Cardiac muscle cell (in vitro differentiated cells and primary cell): ENCODE data around the gene BTNL3. TPM values are rescaled to one million over a fixed set of nuclear protein-coding genes. Genes with fewer than 3 reads are reported as not detected.

Experiments used
- DNase-seq, 2 donors: peaks; one replicate each; pipeline versions ENCODE4 v3.0.0 to v3.0.0-alpha.2; 2010 to 2017; ENCODE audit warnings: low read depth in 1 of 2, low spot score in 1 of 2
- H3K27ac ChIP-seq: fragments of 200-600 bp; sonication (generic); 2 replicates; pipeline ENCODE4 v1.5.1; 2016
- H3K27me3 ChIP-seq: fragments of 200-600 bp; sonication (generic); 2 replicates; pipeline ENCODE4 v1.6.0; 2016; ENCODE audit warnings: control low read depth
- H3K36me3 ChIP-seq: fragments of 200-600 bp; sonication (generic); 2 replicates; pipeline ENCODE4 v1.5.1; 2016; ENCODE audit warnings: control low read depth
- H3K4me1 ChIP-seq: fragments of 200-600 bp; sonication (generic); 2 replicates; pipeline ENCODE4 v1.8.1; 2017; ENCODE audit warnings: low read depth, mild to moderate bottlenecking, mixed run types
- H3K4me3 ChIP-seq: fragments of 200-600 bp; sonication (generic); 2 replicates; pipeline ENCODE4 v1.5.1; 2016; ENCODE audit warnings: mild to moderate bottlenecking
- H3K9me3 ChIP-seq: fragments of 200-600 bp; sonication (generic); 2 replicates; pipeline ENCODE4 v1.5.1; 2017; ENCODE audit warnings: low read depth, mild to moderate bottlenecking, control low read depth
- polyA plus RNA-seq: library from polyadenylated mRNA; unstranded; fragments of >200 nt; fragmentation: Nextera tagmentation; extraction: Ambion mirVana; gene quantifications from 2 replicates; pipeline ENCODE4 v1.2.1, GENCODE V29; 2016
- total RNA-seq: library from RNA; depleted of rRNA; stranded (reverse); fragments of >200 nt; gene quantifications from 2 replicates; pipeline ENCODE4 v1.2.3, GENCODE V29; 2016
- TF ChIP-seq, protein P1 (sequence below): IDR thresholded peaks from 2 replicates; pipeline ENCODE4 v1.5.1; 2012; ENCODE audit warnings: low read depth, mild to moderate bottlenecking, low read length

The BTNL3 gene
- total and polyA plus RNA-seq, 2 experiments from 2014 or later = not detected

DNA sequence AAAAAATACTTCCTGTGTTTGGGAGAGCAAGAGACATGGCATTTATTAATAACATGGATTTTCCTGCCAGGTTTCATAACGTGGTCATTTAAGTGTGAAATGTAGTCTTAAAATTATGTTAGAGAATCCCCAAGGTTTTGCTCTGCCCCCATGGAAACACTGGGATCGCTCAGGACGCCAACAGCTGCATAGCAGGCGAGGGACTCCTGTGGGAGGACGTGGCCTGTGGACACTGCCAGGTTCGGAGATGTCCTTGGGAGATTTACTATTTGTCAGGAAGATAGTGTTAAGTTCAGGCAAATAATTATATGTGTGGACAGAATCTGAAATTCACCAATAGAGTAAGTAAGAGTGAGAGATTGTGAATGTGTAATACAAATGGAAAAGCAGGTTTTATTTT, 52.4 kb downstream of the BTNL3 start:
- Histone ChIP-seq H3K36me3 (no peaks in the 10 kb centered on the region), H3K9me3 (no peaks in the 10 kb centered on the region), H3K27ac (no peak overlapping the region), H3K4me1 (no peaks in the 10 kb centered on the region), H3K27me3 (no peaks in the 10 kb centered on the region), H3K4me3 (no peak overlapping the region)
- TF ChIP-seq, protein P1, sequence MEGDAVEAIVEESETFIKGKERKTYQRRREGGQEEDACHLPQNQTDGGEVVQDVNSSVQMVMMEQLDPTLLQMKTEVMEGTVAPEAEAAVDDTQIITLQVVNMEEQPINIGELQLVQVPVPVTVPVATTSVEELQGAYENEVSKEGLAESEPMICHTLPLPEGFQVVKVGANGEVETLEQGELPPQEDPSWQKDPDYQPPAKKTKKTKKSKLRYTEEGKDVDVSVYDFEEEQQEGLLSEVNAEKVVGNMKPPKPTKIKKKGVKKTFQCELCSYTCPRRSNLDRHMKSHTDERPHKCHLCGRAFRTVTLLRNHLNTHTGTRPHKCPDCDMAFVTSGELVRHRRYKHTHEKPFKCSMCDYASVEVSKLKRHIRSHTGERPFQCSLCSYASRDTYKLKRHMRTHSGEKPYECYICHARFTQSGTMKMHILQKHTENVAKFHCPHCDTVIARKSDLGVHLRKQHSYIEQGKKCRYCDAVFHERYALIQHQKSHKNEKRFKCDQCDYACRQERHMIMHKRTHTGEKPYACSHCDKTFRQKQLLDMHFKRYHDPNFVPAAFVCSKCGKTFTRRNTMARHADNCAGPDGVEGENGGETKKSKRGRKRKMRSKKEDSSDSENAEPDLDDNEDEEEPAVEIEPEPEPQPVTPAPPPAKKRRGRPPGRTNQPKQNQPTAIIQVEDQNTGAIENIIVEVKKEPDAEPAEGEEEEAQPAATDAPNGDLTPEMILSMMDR = no peak
- no peak for DNase-seq

DNA sequence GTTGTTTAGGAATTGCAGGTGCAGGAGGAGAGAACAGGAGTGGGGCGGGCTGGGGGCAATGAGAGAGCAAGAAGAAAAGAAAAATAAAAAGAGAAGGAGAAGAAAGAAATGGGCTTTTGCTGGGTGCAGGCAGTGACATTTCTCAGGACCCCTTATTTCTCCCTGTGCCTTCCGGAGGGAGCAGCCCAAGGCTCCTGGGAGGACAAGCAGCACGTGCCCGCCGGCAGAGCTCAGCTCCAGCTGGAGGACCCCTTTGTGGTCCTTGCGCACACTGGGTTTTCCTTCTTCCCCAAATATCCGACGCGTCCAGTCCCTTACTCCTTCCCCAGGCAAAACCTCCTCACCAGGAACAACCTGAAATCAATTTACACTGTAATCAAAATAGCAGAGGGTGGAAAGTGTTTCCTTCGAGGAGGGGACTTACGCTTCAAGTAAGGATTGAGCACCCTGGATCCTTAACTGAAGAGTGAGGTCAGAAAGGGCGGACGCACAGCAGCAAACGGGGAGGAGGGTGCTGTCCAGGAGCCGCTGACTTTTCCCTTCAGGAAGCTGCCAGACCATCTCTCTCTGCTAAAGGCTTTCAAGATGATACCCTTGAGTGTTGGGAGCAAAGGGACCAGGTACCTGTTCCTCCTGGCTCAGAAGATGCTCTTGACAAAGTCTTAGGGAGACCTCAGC, 53.5 kb downstream of the BTNL3 start:
- H3K4me1 ChIP-seq = no peaks in the 10 kb centered on the region
- no peak overlapping the region for H3K27ac ChIP-seq
- TF ChIP-seq, protein P1 = no peak

DNA sequence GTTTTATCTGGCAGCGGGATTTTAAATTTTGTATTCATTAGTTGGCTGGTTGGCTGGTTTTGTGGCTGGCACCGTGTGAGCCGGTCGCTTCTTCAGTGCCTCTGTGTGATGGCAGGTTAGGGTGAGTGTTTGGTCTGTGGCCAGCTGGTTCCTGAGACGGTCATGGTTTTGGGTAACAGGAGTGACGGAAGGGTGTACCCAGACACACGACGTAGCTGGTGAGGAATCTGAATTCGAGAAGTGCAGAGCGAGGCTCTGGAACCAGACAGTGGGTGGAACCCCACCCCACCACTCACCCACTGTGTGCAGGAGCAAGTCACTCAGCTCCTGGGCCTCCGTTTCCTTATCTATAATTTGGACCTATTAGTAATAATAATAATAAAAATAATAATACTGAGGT, 54.1 kb downstream of the BTNL3 start:
- Histone ChIP-seq H3K4me3 (no peak overlapping the region), H3K9me3 (no peaks in the 10 kb centered on the region), H3K27ac (no peak overlapping the region), H3K36me3 (no peaks in the 10 kb centered on the region), H3K27me3 (no peaks in the 10 kb centered on the region), H3K4me1 (no peaks in the 10 kb centered on the region)
- TF ChIP-seq, protein P1 = no peak
- no peak for DNase-seq

More for the DNA sequence above, 53.5 kb downstream of the BTNL3 start:
- no peak for DNase-seq
- no peaks in the 10 kb centered on the region for H3K9me3 ChIP-seq
- no peaks in the 10 kb centered on the region for H3K36me3 ChIP-seq
- no peak overlapping the region for H3K4me3 ChIP-seq
- no peaks in the 10 kb centered on the region for H3K27me3 ChIP-seq

DNA sequence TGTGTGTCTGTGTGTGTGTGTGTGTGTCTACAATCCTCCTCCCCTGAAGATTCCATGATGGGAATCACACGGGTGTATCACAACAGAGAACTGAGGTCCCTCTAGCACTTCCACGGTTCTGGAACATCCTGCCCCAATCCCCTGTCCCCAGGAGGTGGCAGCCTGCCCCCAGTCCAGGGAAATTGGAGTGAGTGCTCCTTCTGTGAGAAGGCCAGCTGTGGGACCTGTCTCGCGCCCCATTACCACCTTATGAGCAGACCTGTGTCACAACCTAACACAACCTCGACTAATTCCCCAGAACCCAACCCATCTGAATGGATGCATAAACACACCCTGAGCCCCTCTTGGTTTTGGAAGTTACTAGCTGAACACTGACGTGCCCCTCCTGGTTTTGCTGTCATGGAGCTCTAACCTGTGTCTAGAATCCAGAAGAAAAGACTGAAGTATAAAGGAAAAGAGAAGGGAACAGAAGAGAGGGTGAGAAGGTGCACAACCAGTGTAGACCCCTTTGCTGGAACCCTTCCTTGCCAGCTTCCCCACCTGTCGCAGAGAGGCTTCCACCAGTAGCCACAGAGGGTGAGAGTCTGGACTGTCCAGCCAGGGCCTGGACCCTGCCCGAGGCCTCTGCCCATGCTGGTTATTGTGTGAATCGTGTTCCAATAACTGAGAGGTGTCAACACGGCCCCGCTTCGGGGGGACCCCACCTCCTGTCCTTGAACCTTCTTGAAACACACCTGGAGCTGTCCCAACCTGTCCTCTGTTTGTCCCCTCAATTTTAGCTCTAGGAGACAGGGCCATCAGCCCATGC, 54.8 kb downstream of the BTNL3 start:
- H3K27me3 ChIP-seq = no peaks in the 10 kb centered on the region
- TF ChIP-seq, protein P1 = no peak
- H3K4me3 ChIP-seq = no peak overlapping the region
- H3K4me1 ChIP-seq = no peaks in the 10 kb centered on the region
- no peak overlapping the region for H3K27ac ChIP-seq
- no peaks in the 10 kb centered on the region for H3K36me3 ChIP-seq
- no peak for DNase-seq
- no peaks in the 10 kb centered on the region for H3K9me3 ChIP-seq

DNA sequence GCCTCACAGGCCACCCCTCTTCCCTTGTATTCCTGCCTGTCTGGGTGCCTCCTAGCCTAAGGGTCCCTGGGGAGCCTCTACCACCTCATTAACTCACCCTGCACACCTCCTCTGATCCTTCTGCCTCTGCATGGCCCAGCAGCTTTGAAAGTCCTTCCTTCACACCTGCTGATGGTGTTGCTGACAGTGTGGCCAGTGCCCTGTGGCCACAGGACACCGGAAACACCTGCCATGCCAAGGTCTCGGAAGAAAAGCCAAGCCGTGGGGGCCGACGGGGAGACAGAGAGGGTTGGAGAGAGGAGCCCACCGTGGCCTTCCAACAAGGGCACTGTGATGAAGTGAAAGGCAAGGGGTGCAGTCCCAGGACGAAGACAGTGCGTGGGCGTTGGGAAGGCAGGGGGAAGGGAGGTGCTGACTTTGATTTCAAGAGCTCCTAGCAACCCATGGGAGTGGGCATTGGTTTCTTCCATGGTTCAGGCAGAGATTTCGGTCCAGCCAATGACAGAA, 55.5 kb downstream of the BTNL3 start:
- DNase-seq = no peak
- Histone ChIP-seq H3K4me3 (no peak overlapping the region), H3K9me3 (no peaks in the 10 kb centered on the region), H3K36me3 (no peaks in the 10 kb centered on the region), H3K4me1 (no peaks in the 10 kb centered on the region), H3K27ac (no peak overlapping the region), H3K27me3 (no peaks in the 10 kb centered on the region)
- TF ChIP-seq, protein P1 = no peak
